Measurements from ENCODE around the gene PRPSAP1. TPM values are rescaled to one million over a fixed set of nuclear protein-coding genes. Genes with fewer than 3 reads are reported as not detected.

The PRPSAP1 gene
- total RNA-seq, 1 experiment from 2014 or later: 63.3 TPM

DNA sequence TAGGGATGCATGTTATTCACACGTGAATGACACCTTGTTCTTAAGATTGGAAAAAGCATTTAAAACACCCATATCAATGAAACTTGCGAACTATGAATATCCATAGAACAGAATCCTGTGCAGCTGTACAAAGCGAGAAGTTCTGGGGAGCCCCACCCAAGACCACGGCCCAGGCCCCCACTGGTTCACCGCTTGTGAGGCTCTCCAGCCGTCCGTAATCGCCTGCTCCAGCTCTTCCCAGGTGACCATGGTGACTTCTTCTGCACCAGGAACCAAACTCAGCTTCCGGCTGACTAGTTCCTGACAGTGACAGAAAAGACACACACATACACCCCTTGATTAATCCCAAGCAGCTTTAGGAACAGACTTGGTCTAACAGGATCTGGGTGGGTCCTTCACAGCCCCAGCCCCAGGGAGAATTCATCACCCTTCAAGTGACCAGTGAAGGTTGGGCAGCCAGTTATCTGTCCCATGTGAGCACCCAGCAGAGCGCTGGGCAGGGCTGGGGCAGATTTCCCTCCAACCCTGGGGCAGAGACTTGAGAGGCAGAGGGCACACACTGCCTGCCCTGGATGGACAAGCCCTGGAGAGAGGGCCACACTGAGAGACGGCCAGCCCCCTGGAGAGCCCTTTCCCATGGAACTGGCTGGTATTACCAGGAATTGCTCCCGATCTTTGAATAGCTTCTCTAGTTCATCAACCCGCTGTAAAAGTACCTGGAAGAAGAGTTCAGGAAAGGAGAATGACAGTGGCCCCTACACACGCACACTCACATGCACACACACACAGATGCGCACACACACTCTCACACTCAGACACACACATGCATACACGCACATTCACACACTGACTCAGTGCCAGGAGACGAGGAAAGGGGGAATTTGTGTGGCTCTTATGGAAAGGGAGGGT, 49.2 kb downstream of the PRPSAP1 start:
- no peak for DNase-seq
- intact Hi-C loops (cut with micrococcal nuclease; ENCODE audit: unreplicated experiment): loop anchor here (1.0 to 5.0 kb wide), 2 partner anchors 202 to 397 kb away; no protein-coding TSS in a partner anchor
- TF ChIP-seq EZH2 (IDR thresholded peaks at IDR 0.05; ENCODE audit: low read depth): no peak
- TF ChIP-seq, protein P1, sequence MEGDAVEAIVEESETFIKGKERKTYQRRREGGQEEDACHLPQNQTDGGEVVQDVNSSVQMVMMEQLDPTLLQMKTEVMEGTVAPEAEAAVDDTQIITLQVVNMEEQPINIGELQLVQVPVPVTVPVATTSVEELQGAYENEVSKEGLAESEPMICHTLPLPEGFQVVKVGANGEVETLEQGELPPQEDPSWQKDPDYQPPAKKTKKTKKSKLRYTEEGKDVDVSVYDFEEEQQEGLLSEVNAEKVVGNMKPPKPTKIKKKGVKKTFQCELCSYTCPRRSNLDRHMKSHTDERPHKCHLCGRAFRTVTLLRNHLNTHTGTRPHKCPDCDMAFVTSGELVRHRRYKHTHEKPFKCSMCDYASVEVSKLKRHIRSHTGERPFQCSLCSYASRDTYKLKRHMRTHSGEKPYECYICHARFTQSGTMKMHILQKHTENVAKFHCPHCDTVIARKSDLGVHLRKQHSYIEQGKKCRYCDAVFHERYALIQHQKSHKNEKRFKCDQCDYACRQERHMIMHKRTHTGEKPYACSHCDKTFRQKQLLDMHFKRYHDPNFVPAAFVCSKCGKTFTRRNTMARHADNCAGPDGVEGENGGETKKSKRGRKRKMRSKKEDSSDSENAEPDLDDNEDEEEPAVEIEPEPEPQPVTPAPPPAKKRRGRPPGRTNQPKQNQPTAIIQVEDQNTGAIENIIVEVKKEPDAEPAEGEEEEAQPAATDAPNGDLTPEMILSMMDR (conservative IDR thresholded peaks at IDR 0.05): no peak

DNA sequence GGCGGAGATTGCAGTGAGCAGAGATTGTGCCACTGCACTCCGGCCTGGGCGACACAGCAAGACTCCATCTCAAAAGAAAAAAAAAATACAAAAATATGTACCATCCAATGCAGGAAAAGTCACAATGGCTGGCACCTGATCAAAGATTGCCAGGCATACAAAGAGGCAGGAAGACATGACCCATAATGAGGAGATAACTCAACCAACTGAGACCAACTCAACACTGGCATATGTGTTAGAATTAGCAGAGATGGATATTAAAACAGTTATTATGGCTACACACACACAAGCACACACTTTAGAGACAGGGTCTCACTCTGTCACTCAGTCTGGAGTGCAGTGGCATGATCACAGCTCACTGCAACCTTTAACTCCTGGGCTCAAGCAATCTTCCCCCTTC, 56.3 kb downstream of the PRPSAP1 start:
- Histone ChIP-seq H3K27ac (no peak overlapping the region), H3K36me3 (ENCODE audit: low read depth) (no peaks in the 10 kb centered on the region), H3K4me3 (no peak overlapping the region), H3K4me1 (replicated peaks; ENCODE audit: insufficient read depth) (no peaks in the 10 kb centered on the region), H4K20me1 (ENCODE audit: insufficient read depth) (no peaks in the 10 kb centered on the region), H3K27me3 (ENCODE audit: insufficient read depth, low read depth) (no peaks in the 10 kb centered on the region), H3K9me2 (ENCODE audit: insufficient read depth) (no peaks in the 10 kb centered on the region), H3K9me3 (ENCODE audit: insufficient read depth, low read depth) (no peaks in the 10 kb centered on the region), H3F3A (ENCODE audit: insufficient read depth, low read depth) (no peaks in the 10 kb centered on the region), H2AFZ (no peak overlapping the region), H3K4me2 (no peak overlapping the region), H3K79me2 (ENCODE audit: low read depth) (no peaks in the 10 kb centered on the region)
- intact Hi-C loops (cut with micrococcal nuclease; ENCODE audit: unreplicated experiment): loop anchor here (5.0 kb wide), 1 partner anchor 285 kb away; no protein-coding TSS in a partner anchor
- CTCF ChIA-PET: interaction anchor here (0.7 kb wide), 1 partner anchor 149 kb away, joined by 4 read pairs; no protein-coding TSS in a partner anchor
- POLR2A ChIA-PET (ENCODE audit: unreplicated experiment): interaction anchor here (0.6 kb wide), 1 partner anchor 535 kb away, joined by 4 read pairs; no protein-coding TSS in a partner anchor
- BruUV-seq (replicated peaks): no TSS peak
- TF ChIP-seq EZH2 (IDR thresholded peaks at IDR 0.05; ENCODE audit: low read depth): no peak
- TF ChIP-seq, protein P1 (conservative IDR thresholded peaks at IDR 0.05): no peak
- no peak for DNase-seq

More for the DNA sequence above, 49.2 kb downstream of the PRPSAP1 start:
- Histone ChIP-seq H3K27ac (no peak overlapping the region), H3F3A (ENCODE audit: insufficient read depth, low read depth) (no peaks in the 10 kb centered on the region; the same call in 1 of the 2 replicates), H3K4me2 (no peak overlapping the region), H3K4me3 (no peak overlapping the region), H3K27me3 (ENCODE audit: insufficient read depth, low read depth) (no peaks in the 10 kb centered on the region), H3K9me3 (ENCODE audit: insufficient read depth, low read depth) (no peaks in the 10 kb centered on the region), H3K9me2 (ENCODE audit: insufficient read depth) (no peaks in the 10 kb centered on the region), H3K36me3 (ENCODE audit: low read depth) (no peaks in the 10 kb centered on the region), H4K20me1 (ENCODE audit: insufficient read depth) (no peaks in the 10 kb centered on the region), H3K79me2 (ENCODE audit: low read depth) (no peaks in the 10 kb centered on the region), H3K4me1 (replicated peaks; ENCODE audit: insufficient read depth) (no peaks in the 10 kb centered on the region), H2AFZ (no peak overlapping the region)
- ChIA-PET POLR2A (ENCODE audit: unreplicated experiment) (interaction anchor here (0.6 kb wide), 1 partner anchor 78 kb away, joined by 10 read pairs; no protein-coding TSS in a partner anchor), CTCF (interaction anchor here (0.7 to 1.0 kb wide), 2 partner anchors 93 to 575 kb away, joined by 3 to 12 read pairs; no protein-coding TSS in a partner anchor)
- BruUV-seq (replicated peaks): no TSS peak

DNA sequence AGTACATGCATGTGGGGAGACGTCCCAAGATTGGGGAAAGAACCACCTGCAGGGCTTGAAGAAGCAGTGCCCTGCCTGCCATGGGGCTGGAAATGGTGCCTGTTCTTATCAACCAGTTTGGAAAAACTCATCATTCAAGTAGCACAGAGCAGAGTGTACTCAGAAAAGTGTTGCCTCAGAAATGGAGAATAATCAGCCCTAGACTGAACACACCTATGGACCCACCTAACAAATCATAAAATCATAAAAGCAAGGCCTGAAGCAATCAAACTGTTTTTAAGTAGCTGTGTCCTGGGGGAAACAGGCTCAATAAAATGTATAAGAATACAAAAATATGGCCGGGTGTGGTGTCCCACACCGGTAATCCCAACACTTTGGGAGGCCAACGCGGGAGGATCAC, 56.8 kb downstream of the PRPSAP1 start:
- Histone ChIP-seq H3K9me2 (ENCODE audit: insufficient read depth) (no peaks in the 10 kb centered on the region), H3K4me3 (no peak overlapping the region), H3K79me2 (ENCODE audit: low read depth) (no peaks in the 10 kb centered on the region), H2AFZ (no peak overlapping the region), H4K20me1 (ENCODE audit: insufficient read depth) (no peaks in the 10 kb centered on the region), H3K9me3 (ENCODE audit: insufficient read depth, low read depth) (no peaks in the 10 kb centered on the region), H3K27ac (no peak overlapping the region), H3K27me3 (ENCODE audit: insufficient read depth, low read depth) (no peaks in the 10 kb centered on the region), H3K4me2 (no peak overlapping the region), H3F3A (ENCODE audit: insufficient read depth, low read depth) (no peaks in the 10 kb centered on the region), H3K36me3 (ENCODE audit: low read depth) (no peaks in the 10 kb centered on the region), H3K4me1 (replicated peaks; ENCODE audit: insufficient read depth) (no peaks in the 10 kb centered on the region)
- intact Hi-C loops (cut with micrococcal nuclease; ENCODE audit: unreplicated experiment): loop anchor here (5.0 kb wide), 1 partner anchor 285 kb away; no protein-coding TSS in a partner anchor
- ChIA-PET POLR2A (ENCODE audit: unreplicated experiment) (no interaction called here), CTCF (no interaction called here)
- DNase-seq: no peak
- TF ChIP-seq, protein P1 (conservative IDR thresholded peaks at IDR 0.05): no peak
- TF ChIP-seq EZH2 (IDR thresholded peaks at IDR 0.05; ENCODE audit: low read depth): no peak
- BruUV-seq (replicated peaks): no TSS peak
